GM13976 (cell line): Measurements from ENCODE around the gene OR51B5.
"Not testable (repeated sequence)": the region's sequence is repeated elsewhere in the genome, so short reads cannot be mapped to it uniquely, and the experiment has no call there.

Source experiments
- DNase-seq: peaks from one replicate; pipeline ENCODE4 v3.0.0; 2012; ENCODE audit warnings: low spot score
- in situ Hi-C: fragments of 300-500 bp; cut with MboI; formaldehyde crosslinking; loops from one replicate; pipeline ENCODE4 v1.12.0; 2022; ENCODE audit warnings: low sequenced_read_pairs, mixed read lengths, inconsistent platforms; ENCODE audit not compliant: unreplicated experiment
- TF ChIP-seq, protein P1 (sequence below): IDR thresholded peaks from 2 replicates; pipeline ENCODE4 v1.5.1; 2012; ENCODE audit warnings: borderline replicate concordance, mild to moderate bottlenecking; ENCODE audit not compliant: insufficient read depth; ENCODE audit errors: extremely low read depth, missing control alignments, control extremely low read depth

Gene OR51B5

DNA sequence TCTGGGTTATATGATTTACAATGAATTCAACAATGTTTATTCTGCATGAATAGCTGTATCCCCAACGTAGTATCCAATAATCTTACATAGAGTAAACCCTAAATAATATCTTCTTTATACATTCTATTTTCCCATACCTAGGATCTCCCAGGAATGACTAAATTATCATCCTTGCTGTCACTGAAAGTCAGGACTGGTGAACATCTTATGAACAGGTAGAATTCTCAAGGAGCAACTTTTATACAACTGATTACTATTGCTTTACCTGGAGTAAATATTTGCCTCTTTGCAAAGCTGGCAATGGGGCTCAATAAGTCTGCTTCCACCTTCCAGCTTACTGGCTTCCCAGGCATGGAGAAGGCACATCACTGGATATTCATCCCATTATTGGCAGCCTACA lies 7.9 kb upstream of the OR51B5 start, which contains the start of gene OR51B6:
Gene OR51B6 (plus strand): TSS at position 301 of the 400 bp plus-strand sequence. CDS start 0 bp downstream, at position 301.
- TF ChIP-seq, protein P1, sequence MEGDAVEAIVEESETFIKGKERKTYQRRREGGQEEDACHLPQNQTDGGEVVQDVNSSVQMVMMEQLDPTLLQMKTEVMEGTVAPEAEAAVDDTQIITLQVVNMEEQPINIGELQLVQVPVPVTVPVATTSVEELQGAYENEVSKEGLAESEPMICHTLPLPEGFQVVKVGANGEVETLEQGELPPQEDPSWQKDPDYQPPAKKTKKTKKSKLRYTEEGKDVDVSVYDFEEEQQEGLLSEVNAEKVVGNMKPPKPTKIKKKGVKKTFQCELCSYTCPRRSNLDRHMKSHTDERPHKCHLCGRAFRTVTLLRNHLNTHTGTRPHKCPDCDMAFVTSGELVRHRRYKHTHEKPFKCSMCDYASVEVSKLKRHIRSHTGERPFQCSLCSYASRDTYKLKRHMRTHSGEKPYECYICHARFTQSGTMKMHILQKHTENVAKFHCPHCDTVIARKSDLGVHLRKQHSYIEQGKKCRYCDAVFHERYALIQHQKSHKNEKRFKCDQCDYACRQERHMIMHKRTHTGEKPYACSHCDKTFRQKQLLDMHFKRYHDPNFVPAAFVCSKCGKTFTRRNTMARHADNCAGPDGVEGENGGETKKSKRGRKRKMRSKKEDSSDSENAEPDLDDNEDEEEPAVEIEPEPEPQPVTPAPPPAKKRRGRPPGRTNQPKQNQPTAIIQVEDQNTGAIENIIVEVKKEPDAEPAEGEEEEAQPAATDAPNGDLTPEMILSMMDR, result no peak
- in situ Hi-C loops, result loop anchor here (25.0 kb wide), 1 partner anchor 139 kb away; the partner anchor contains the start of gene OR51V1
- DNase-seq, result no peak

DNA sequence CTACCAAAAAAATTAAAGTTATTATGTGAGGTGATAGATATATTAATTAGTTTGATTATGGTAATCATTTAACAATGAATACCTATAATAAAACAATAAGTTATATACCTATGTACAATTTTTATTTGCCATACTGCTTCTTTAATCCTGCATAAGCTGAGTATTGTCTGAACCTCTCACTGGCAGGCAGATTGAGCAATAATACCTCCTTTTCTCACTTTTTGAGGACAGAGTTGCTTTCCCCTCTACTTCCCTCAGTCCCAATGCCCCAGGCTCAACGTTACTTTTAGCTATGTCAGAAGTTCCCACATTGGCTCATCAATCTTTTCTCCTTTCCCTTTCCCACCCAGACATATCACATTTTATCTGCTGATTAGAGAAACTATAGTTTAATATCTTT lies 6.2 kb upstream of the OR51B5 start:
- in situ Hi-C loops, result no loop called here
- DNase-seq, result no peak
- TF ChIP-seq, protein P1, result no peak

DNA sequence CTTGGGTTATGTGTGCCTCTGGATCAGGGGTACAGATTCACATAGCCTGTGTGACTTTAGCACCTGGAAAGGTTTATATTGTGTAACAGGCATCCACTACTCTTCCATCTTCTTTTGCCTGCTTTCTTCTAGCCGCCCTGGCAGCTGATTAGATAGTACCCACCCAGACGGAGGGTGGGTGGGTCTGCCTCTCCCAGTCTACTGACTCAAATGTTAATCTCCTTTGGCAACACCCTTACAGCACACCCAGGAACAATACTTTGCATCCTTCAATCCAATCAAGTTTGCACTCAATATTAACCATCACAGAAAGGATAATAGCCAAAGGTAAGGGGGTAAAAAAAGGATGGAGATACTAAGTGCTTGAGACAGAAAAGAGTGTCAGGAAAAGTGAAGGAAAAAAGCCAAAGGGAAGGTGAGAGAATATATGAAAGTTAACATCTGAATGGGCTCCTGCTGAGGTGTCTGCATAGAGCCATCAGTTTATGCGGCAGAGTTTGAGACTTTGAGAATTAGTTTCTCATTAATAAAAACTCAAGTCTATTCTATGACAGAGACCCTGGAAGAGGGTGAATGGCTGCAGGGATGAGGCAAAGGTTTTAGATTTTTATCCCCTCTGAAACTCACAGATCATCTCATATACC lies 5.3 kb upstream of the OR51B5 start:
- TF ChIP-seq, protein P1, result no peak
- no peak for DNase-seq
- in situ Hi-C loops, result no loop called here

DNA sequence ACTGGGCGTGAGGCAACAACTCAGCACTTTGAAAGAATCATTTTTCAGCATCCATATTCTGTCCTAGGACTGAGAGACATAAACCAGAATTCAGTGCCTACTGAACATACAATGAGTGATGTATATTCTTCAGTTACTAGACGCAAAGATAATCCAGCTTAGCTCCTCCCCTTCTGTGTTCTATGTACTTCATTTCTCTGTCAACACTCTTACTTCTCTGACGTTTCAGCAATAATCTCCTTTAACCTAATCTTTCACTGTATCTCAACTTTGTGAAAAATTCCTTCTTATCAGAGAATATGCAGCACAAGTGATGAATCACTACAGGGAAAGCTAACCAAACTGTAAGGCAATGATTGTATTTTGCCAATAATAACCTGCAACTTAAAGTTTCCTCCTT lies 2.5 kb upstream of the OR51B5 start:
- in situ Hi-C loops, result no loop called here
- TF ChIP-seq, protein P1, result no peak

DNA sequence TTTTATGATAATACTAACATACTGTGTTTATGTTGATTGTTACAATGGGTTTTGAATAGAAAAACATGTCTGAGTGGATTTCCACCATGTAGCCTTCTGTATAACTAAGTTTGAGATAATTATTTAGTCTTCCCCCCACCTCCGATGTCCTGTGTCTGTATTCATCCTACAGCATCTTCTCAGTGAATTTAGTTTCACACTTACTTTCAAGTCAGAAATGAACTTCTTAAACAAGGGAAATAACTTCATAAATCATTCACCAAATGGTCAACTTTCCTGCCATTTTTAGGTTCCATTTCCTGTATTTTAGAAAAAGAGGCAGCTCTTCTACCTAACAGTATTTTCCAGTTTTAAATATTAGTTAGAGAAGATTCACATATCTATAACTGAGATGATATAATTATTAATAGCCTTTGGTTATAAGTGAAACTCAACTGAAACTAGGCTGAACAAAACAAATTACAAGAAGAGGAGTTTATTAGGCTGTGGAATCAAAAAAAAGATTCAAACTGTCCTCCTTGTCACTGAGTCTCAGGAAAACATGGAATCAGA lies 3.5 kb downstream of the OR51B5 start:
- in situ Hi-C loops, result no loop called here
- DNase-seq, result no peak
- TF ChIP-seq, protein P1, result no peak

More for the DNA sequence above, 2.5 kb upstream of the OR51B5 start:
- DNase-seq, result no peak

DNA sequence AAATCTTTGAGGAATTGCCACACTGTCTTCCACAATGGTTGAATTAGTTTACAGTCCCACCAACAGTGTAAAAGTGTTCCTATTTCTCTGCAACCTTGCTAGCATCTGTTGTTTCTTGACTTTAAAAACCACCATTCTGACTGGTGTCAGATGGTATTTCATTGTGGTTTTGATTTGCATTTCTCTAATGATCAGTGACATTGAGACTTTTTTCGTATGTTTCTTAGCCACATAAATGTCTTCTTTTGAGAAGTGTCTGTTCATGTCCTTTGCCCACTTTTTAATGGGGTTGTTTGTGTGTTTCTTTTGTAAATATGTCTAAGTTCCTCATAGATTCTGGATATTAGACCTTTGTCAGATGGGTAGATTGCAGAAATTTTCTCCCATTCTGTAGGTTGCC lies 6.1 kb downstream of the OR51B5 start:
- in situ Hi-C loops, result not testable (repeated sequence)

DNA sequence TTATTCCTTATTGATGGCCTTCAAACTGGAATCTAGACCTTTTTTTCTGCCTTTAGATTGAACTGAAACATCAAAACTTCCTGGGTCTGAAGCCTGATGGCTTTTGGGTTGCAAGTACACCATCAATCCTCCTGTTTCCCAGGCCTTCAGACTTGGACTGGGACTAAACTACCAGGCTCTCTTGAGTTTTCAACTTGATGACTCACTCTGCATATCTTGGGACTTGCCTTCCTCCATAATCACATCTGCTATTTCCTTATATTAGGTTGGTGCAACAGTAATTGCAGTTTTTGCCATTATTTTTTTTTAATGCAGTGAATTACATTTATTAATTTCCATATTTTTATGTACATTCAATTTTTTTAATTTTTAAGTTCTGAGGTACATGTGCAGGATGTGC lies 7.0 kb downstream of the OR51B5 start:
- DNase-seq, result no peak
- TF ChIP-seq, protein P1, result no peak
- in situ Hi-C loops, result no loop called here

More for the DNA sequence above, 6.1 kb downstream of the OR51B5 start:
- not testable (repeated sequence) for DNase-seq
